H9 (cell line): Measurements from ENCODE around the gene RAB40B. TPM values are rescaled to one million over a fixed set of nuclear protein-coding genes. Genes with fewer than 3 reads are reported as not detected.

ENCODE experiments used
- DNase-seq: peaks from one replicate; pipeline ENCODE4 v3.0.0-alpha.2; 2017
- H2AFZ ChIP-seq: one replicate; pipeline ENCODE4 v1.6.1; 2013; ENCODE audit warnings: mild to moderate bottlenecking, low read length, control low read depth, moderate library complexity
- H2AK5ac ChIP-seq: 2 replicates; pipeline ENCODE4 v1.6.1; 2013; ENCODE audit warnings: low read length, control low read depth, mixed read lengths; ENCODE audit not compliant: insufficient read length
- H2BK120ac ChIP-seq: one replicate; pipeline ENCODE4 v1.6.1; 2013; ENCODE audit warnings: low read depth, mild to moderate bottlenecking, low read length, control low read depth, inconsistent platforms; ENCODE audit not compliant: poor library complexity, severe bottlenecking
- H2BK12ac ChIP-seq: 2 replicates; pipeline ENCODE4 v1.6.1; 2013; ENCODE audit warnings: low read length, control low read depth, mixed read lengths, low read depth; ENCODE audit not compliant: insufficient read length
- H2BK15ac ChIP-seq: 2 replicates; pipeline ENCODE4 v1.6.1; 2013; ENCODE audit warnings: low read depth, low read length, control low read depth
- H2BK20ac ChIP-seq: one replicate; pipeline ENCODE4 v1.6.1; 2013; ENCODE audit warnings: low read depth, mild to moderate bottlenecking, low read length, control low read depth, inconsistent platforms; ENCODE audit not compliant: poor library complexity, severe bottlenecking
- H2BK5ac ChIP-seq: 2 replicates; pipeline ENCODE4 v1.6.1; 2013; ENCODE audit warnings: low read length, control low read depth, mixed read lengths; ENCODE audit not compliant: insufficient read length
- H3K14ac ChIP-seq: 2 replicates; pipeline ENCODE4 v1.6.1; 2013; ENCODE audit warnings: low read length, control low read depth; ENCODE audit not compliant: insufficient read depth
- H3K18ac ChIP-seq: 2 replicates; pipeline ENCODE4 v1.6.1; 2013; ENCODE audit warnings: low read depth, mild to moderate bottlenecking, mixed read lengths, low read length, control low read depth; ENCODE audit not compliant: insufficient read length
- H3K23ac ChIP-seq: 2 replicates; pipeline ENCODE4 v1.6.1; 2013; ENCODE audit warnings: low read length, control low read depth, mixed read lengths, low read depth; ENCODE audit not compliant: insufficient read length
- H3K23me2 ChIP-seq: 2 replicates; pipeline ENCODE4 v1.6.1; 2013; ENCODE audit warnings: low read depth, mild to moderate bottlenecking, mixed read lengths, low read length, control low read depth; ENCODE audit not compliant: insufficient read length, poor library complexity, severe bottlenecking
- H3K27ac ChIP-seq: 2 replicates; pipeline ENCODE4 v1.5.1; 2013; ENCODE audit warnings: low read length, control low read depth, mixed read lengths, low read depth; ENCODE audit not compliant: insufficient read length
- H3K27me3 ChIP-seq: 2 replicates; pipeline ENCODE4 v1.6.1; 2013; ENCODE audit warnings: low read length, control low read depth, inconsistent platforms; ENCODE audit not compliant: insufficient read depth
- H3K4ac ChIP-seq: 2 replicates; pipeline ENCODE4 v1.6.1; 2013; ENCODE audit warnings: low read depth, mild to moderate bottlenecking, control low read depth, inconsistent platforms, low read length, moderate library complexity
- H3K4me1 ChIP-seq: 2 replicates; pipeline ENCODE4 v1.6.1; 2013; ENCODE audit warnings: low read length, control low read depth, inconsistent platforms; ENCODE audit not compliant: insufficient read depth
- H3K4me2 ChIP-seq: 2 replicates; pipeline ENCODE4 v1.6.1; 2013; ENCODE audit warnings: low read length, control low read depth, mixed read lengths; ENCODE audit not compliant: insufficient read length, insufficient read depth
- H3K56ac ChIP-seq: 2 replicates; pipeline ENCODE4 v1.6.1; 2013; ENCODE audit warnings: low read depth, mild to moderate bottlenecking, mixed read lengths, low read length, control low read depth; ENCODE audit not compliant: insufficient read length
- H3K79me1 ChIP-seq: 2 replicates; pipeline ENCODE4 v1.6.1; 2013; ENCODE audit warnings: low read depth, mild to moderate bottlenecking, moderate library complexity, low read length, control low read depth, inconsistent platforms; ENCODE audit not compliant: insufficient read depth, poor library complexity, severe bottlenecking
- H3K79me2 ChIP-seq: 2 replicates; pipeline ENCODE4 v1.6.1; 2013; ENCODE audit warnings: low read length, control low read depth, inconsistent platforms; ENCODE audit not compliant: insufficient read depth
- H3K9ac ChIP-seq: 2 replicates; pipeline ENCODE4 v1.6.1; 2013; ENCODE audit warnings: low read length, control low read depth, mixed read lengths; ENCODE audit not compliant: insufficient read length; ENCODE audit errors: extremely low read depth
- H3K9me3 ChIP-seq: one replicate; pipeline ENCODE4 v1.6.1; 2013; ENCODE audit warnings: low read depth, low read length, inconsistent platforms; ENCODE audit not compliant: control insufficient read depth
- H3T11ph ChIP-seq: one replicate; pipeline ENCODE4 v1.6.1; 2013; ENCODE audit warnings: mild to moderate bottlenecking, low read length, control low read depth, inconsistent platforms
- H4K20me1 ChIP-seq: one replicate; pipeline ENCODE4 v1.6.1; 2013; ENCODE audit not compliant: control insufficient read depth, insufficient read length, insufficient read depth
- H4K5ac ChIP-seq: 2 replicates; pipeline ENCODE4 v1.6.1; 2013; ENCODE audit warnings: low read depth, mild to moderate bottlenecking, mixed read lengths, low read length, control low read depth; ENCODE audit not compliant: insufficient read length
- H4K8ac ChIP-seq: replicated peaks from 2 replicates; pipeline ENCODE4 v1.6.1; 2013; ENCODE audit warnings: low read length, control low read depth, mixed read lengths, low read depth; ENCODE audit not compliant: insufficient read length
- H4K91ac ChIP-seq: 2 replicates; pipeline ENCODE4 v1.6.1; 2013; ENCODE audit warnings: low read depth, mild to moderate bottlenecking, moderate library complexity, mixed read lengths, low read length, control low read depth; ENCODE audit not compliant: insufficient read length
- H3K27ac Mint-ChIP-seq, 3 experiments: 2 replicates in 2 of 3; 3 replicates in 1 of 3; pipeline ENCODE4 v1.8.0; 2020 to 2021; ENCODE audit warnings: mixed read lengths in 3 of 3, mild to moderate bottlenecking in 1 of 3, moderate library complexity in 1 of 3
- H3K27me3 Mint-ChIP-seq: 2 replicates; pipeline ENCODE4 v1.8.0; 2021; ENCODE audit warnings: low read depth, mild to moderate bottlenecking, moderate library complexity, mixed read lengths
- H3K36me3 Mint-ChIP-seq, 3 experiments: 2 replicates in 2 of 3; 3 replicates in 1 of 3; pipeline ENCODE4 v1.8.0; 2020 to 2021; ENCODE audit warnings: low read depth in 3 of 3, mixed read lengths in 3 of 3; ENCODE audit not compliant: insufficient read depth in 1 of 3
- H3K4me1 Mint-ChIP-seq, 2 experiments: 2 replicates each; pipeline ENCODE4 v1.8.0; 2020; ENCODE audit warnings: mixed read lengths in 2 of 2
- H3K4me3 Mint-ChIP-seq, 2 experiments: 2 replicates in 1 of 2; 3 replicates in 1 of 2; pipeline ENCODE4 v1.8.0; 2020 to 2021; ENCODE audit warnings: mild to moderate bottlenecking in 2 of 2, mixed read lengths in 2 of 2, moderate library complexity in 1 of 2
- H3K9me3 Mint-ChIP-seq, 2 experiments: 2 replicates in 1 of 2; 3 replicates in 1 of 2; pipeline ENCODE4 v1.8.0; 2020; ENCODE audit warnings: mild to moderate bottlenecking in 2 of 2, mixed read lengths in 2 of 2, moderate library complexity in 1 of 2
- CTCF ChIP-seq: fragments of 200-600 bp; sonication (generic); conservative IDR thresholded peaks from 3 replicates; pipeline ENCODE4 v1.8.0; 2021; ENCODE audit warnings: antibody characterized with exemption, mild to moderate bottlenecking
- WGBS: extraction: QIAGEN DNeasy Blood & Tissue Kit; methylation state at CpG from one replicate; pipeline ENCODE4 v1.1.7; 2013; ENCODE audit warnings: missing lambda C conversion rate, low lambda C conversion rate, mixed read lengths; ENCODE audit not compliant: insufficient read length; ENCODE audit errors: extremely low coverage; 5-methylcytosine and 5-hydroxymethylcytosine counted together
- total RNA-seq: library from RNA; stranded (reverse); gene quantifications from 2 replicates; pipeline ENCODE4 v1.2.1, GENCODE V29; 2021

RAB40B gene
- total RNA-seq, 1 experiment from 2014 or later, result 3.5 TPM

GRCh38 chr17:82687871-82688270 is 10.6 kb downstream of the RAB40B start:
- Mint-ChIP-seq H3K27me3 (no peaks in the 10 kb centered on the region; the same call in none of the 2 replicates), H3K4me3 (no peak overlapping the region), H3K27ac (no peak overlapping the region)

More at GRCh38 chr17:82687871-82688270, 10.6 kb downstream of the RAB40B start:
- Histone ChIP-seq H3K27ac (no peak overlapping the region), H2BK20ac (no peak overlapping the region), H2BK15ac (no peak overlapping the region), H3K4me2 (no peak overlapping the region), H2AFZ (no peak overlapping the region), H2AK5ac (no peak overlapping the region), H4K5ac (no peak overlapping the region), H2BK120ac (no peak overlapping the region), H3K79me1 (no peaks in the 10 kb centered on the region), H3K27me3 (no peaks in the 10 kb centered on the region), H2BK12ac (no peak overlapping the region), H3K18ac (no peak overlapping the region), H3K56ac (no peak overlapping the region), H3T11ph (no peak overlapping the region), H3K79me2 (no peaks in the 10 kb centered on the region), H3K9ac (no peak overlapping the region), H3K14ac (no peak overlapping the region), H3K23me2 (no peaks in the 10 kb centered on the region), H4K91ac (no peak overlapping the region), H4K20me1 (no peaks in the 10 kb centered on the region), H3K9me3 (no peaks in the 10 kb centered on the region), H4K8ac (no peak overlapping the region), H3K4me1 (no peaks in the 10 kb centered on the region), H3K23ac (no peak overlapping the region), H2BK5ac (no peak overlapping the region), H3K4ac (no peak overlapping the region)
- Mint-ChIP-seq H3K9me3 (no peaks in the 10 kb centered on the region), H3K36me3 (no peaks in the 10 kb centered on the region), H3K4me1 (0 out of 4 replicates have a peak, but pooled peaks cover 0 to 2% of the 10 kb centered on the region in 2 experiments)
- no peak for DNase-seq
- no CpG with 5 or more reads among the region's 9 CpGs for WGBS
- no peak for TF ChIP-seq CTCF
